Measurements from ENCODE around the gene APOBEC3B.
A peak's percentile ranks its signal among the peaks of the same experiment; 100 is the strongest.
"Not testable (repeated sequence)": the region's sequence is repeated elsewhere in the genome, so short reads cannot be mapped to it uniquely, and the experiment has no call there.

Gene APOBEC3B

GRCh38 chr22:38968801-38969200 lies 13.3 kb upstream of the APOBEC3B start:
- FAIRE-seq = no peak

GRCh38 chr22:38970551-38970950 lies 11.6 kb upstream of the APOBEC3B start:
- FAIRE-seq = no peak

- FAIRE-seq = no peak
Observed at GRCh38 chr22:38971202-38971601, 10.9 kb upstream of the APOBEC3B start.

DNA sequence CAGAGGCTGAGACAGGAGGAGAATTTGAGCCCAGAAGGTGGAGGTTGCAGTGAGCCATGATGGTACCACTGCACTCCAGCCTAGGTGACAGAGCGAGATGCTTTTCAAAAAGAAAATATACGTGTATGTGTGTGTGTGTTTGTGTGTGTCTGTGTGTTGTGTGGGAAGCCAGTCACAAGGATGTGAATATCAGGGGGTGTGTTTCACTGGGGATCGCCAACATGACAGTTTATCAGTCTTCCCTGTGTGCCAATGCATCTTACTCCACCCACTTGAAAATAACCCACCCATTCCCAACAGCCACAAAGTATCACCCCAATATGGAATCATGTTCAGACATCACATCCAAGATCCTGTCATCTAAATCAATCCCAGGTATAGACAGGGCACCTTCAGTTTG lies 10.4 kb upstream of the APOBEC3B start:
- no peak for FAIRE-seq

DNA sequence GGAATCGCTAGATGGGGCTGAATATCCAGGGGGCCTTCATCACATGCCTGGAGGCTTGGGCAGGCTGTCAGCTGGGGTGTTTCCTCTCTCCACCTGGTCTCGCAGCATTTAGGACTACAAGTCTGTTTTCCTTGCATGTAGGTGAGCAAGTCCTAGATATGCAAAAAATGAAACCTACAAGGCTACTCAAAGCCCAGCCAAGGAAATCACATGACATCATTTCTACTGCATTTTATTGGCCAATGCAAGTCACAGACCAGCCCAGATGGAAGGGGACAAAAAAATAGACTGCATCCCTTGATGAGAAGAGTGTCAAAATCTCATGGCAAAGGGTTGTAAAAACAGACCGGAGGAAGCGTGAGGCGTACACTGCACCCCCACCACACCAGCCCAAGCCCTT lies 9.6 kb upstream of the APOBEC3B start:
- FAIRE-seq = no peak

DNA sequence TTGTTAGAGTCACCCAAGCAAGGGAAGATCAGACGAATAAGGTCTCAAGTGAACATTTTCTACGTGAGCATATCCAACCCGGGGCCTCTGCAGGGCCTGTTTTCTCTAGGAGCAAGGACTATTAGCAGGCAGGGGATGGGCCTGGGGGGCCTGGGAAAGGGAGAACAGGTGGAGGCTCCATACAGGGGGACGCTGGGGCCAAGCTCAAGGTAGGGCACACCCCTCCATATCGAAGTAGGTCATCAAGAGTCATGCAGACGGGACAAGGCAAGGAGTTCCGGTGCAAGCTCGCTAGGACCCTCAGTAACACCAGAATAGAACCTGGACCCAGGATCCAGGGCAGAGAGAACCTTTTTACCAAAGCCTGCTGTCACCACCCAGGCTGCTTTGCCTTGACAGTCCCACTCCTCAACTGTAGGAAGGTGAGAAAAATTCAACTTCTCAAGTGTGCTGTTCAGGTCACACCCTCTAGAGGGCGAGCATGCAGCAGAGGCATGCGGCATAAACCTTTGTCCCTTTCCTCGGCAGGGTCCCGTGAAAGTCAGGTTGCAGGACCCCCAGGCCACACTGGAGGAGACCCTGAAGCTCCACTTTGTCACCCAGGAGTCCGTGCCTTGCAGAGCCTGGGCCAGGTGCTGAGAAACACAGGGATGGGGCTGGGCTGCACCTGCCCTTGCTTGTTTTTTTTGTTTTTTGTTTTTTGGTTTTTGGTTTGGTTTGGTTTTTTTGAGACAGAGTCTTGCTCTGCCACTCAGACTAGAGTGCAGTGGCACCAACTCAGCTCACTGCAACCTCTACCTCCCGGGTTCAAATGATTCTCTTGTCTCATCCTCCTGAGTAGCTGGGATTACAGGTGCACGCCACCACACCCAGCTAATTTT lies 8.6 kb upstream of the APOBEC3B start:
- FAIRE-seq = no peak

- no peak for FAIRE-seq
Observed at GRCh38 chr22:38974170-38974825, 7.8 kb upstream of the APOBEC3B start.

DNA sequence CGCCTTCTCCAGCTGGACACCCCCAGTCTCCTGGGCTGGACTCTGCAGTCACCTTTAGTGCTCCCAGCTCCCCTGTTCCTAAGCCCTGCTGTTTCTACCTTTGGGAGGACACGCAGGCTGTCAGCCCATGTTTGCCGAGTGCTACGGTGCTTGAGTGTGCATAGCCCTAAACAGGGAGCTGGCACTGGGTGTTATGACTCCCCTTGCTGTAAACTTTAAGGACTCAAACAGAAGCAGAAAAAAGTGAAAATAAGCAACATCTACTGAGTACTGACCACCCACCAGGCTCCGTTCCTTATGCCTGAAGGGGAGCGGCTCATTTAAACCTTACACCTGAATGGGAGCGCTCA lies 7.3 kb upstream of the APOBEC3B start:
- no peak for FAIRE-seq

- not testable (repeated sequence) for FAIRE-seq
Observed at GRCh38 chr22:38977289-38977688, 4.9 kb upstream of the APOBEC3B start.

DNA sequence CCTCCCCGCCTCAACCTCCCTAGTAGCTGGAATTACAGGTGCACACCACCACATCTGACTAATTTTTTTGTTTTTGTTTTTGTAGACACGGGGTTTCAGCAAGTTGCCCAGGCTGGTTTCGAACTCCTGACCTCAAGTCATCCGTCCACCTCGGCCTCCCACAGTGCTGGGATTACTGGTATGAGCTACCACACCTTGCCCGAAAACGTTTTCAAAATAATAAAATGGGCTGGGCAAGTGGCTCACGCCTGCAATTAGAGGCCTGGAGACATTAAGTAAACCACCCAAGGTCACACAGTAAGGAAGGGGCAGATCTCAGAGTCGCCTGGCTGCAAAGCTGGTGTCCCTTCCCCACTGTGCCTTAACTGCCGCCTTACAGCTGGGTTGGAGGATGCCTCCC lies 1.6 kb upstream of the APOBEC3B start:
- FAIRE-seq = not testable (repeated sequence)

DNA sequence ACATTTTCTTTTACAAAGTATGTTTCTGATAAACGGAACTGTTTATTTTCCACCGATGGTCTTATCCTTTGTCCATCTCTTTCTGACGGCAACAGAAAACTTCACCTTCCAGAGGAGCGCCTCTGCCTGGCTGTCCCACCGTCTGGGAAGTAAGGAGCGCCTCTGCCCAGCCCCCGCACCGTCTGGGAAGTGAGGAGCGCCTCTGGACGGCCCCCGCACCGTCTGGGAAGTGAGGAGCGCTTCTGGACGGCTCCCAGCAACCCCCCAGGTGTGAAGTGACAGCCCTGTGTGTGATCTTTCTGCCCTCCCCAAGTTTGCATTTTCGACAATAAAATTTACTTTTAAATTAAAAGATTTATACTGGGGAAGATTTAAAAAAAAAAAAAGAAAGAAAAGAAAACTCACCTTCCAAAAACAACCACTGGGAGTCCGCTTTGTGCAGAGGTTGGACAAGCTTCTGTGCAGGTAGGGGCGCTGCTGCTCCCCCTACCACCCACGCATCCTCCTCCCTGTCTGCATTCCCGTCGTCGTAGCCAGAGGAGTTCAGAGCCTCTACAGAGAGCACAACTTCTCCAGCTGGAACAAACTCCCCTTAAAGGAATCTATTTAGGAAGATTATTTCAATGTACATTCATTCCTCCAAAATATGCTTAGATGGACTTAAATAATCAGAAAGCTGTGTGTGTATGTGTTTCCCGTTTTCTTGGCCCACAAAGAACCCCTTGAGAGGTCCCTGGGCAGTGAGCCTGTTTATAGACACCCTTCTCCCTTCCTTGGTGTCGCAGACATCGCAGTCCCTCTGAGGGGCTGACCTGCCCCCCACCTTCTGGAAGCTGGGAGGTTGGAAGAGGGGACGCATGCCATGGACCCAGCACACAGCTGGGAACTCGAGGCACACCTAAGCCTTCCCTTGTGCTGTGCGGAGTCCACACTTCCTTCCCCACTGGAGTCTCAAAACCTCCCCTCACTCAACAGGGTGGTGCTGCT lies 849 bp upstream of the APOBEC3B start:
- no peak for FAIRE-seq

GRCh38 chr22:38984224-38984623 lies 2.1 kb downstream of the APOBEC3B start:
- FAIRE-seq = no peak

DNA sequence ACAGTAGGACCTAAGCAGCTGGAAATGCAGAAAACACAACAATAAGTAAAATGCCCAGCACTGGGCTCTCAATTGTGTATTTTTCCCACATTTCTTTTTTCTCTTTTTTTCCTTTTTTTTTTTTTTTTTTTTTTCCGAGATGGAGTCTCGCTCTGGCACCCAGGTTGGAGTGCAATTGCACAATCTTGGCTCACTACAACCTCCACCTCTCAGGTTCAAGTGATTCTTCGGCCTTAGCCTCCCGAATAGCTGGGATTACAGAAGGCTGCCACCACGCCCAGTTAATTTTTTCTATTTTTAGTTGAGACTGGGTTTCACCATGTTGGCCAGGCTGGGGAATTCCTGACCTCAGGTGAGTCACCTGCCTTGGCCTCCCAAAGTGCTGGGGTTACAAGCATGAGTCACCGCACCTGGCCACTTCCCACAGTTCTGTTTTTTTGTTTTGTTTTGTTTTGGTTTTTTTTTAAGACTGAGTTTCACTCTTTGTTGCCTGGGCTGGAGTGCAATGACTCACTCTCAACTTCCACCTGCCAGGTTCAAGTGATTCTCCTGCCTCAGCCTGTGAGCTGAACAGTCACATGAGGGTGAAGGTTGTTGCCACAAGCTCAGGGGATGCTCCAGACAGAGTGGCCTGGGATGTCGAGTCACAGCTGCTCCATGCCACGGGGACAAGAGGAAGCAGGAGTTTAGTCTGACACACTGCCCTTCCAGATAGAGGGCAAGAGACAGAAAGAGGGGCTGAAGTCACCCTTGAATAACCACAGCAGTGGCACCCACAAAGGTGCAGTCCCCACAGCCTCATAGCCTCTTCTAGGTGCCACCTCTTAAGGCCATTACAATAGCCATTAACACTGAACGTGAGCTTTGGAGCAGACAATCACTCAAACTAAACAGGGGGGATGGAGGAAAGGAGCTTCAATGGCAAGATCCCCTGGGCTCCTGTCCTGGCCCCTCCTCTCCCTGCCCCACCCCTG lies 2.9 kb downstream of the APOBEC3B start:
- not testable (repeated sequence) for FAIRE-seq

GRCh38 chr22:38986629-38987028 lies 4.5 kb downstream of the APOBEC3B start:
- FAIRE-seq = no peak

GRCh38 chr22:38987171-38987895 lies 5.2 kb downstream of the APOBEC3B start:
- no peak for FAIRE-seq

- no peak for FAIRE-seq
Observed at GRCh38 chr22:38989466-38989865, 7.3 kb downstream of the APOBEC3B start.

DNA sequence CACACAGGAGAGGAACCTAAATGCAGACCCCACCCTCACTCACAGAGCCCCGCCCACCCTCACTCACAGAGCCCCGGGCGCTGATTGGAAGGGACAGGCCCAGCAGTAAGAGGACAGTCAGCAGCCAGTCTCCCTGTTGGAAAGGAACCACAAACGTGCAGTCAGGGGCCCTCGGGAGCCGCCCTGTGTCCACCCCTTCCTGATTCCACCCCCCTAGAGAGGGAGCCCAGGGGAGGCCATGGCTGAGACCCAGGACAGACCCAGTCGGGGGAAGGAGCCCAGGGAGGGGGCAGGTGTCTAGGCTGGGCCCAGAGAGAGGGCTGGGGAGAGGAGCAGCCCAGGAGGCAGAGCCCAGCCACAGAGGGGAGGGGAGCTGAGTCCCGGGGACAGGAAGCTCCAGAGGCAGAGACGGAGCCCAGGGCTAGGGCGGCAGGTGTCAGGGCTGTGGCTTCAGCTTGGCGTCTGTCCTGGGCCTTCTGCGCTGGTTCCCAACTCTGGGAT lies 10.8 kb downstream of the APOBEC3B start:
- not testable (repeated sequence) for FAIRE-seq

DNA sequence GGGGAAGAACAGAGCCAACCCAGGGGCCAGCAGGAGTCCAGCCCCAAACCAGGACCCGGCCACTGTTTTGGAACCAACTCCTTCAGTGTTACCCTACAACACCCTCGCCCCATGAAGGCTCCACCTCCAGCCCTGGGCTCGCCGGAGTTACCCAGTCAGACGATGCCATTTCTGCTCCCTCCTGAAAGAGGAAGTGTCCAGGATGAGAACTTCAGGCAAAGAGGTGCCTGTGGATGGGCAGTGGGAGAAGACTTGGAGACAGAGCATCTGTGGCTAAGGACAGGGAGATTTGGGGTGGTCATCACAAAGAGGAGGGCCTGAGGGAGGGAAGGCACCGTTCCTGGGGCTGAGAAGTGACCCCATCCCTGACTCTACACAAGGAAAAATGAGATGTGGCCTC lies 14.0 kb downstream of the APOBEC3B start:
- FAIRE-seq = no peak

- FAIRE-seq = no peak
Observed at GRCh38 chr22:38997518-38997917, 15.4 kb downstream of the APOBEC3B start.

DNA sequence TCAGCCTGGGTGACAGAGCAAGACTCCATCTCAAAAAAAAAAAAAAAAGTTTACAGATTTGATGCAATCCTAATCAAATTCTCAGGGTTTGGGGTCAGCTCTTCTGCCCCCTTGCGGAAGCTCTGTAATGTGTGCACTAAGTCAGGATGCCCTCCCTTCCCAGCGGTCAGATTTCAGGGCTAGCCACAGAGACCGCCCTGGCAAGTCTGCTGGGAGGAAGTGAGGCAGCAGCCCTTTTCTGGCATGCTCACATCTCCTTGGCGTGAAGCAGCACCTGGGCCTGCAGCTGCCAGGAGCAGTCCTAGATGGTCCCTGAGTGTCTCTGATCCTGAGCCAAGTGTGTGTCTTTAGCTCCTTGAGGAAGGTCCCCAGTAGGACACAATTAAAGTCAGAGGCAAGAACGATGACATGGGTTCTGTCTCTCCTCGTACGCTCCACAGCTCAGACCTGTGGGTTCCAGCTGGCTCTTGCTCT lies 21.1 kb downstream of the APOBEC3B start:
- peak; percentile 31 for FAIRE-seq

DNA sequence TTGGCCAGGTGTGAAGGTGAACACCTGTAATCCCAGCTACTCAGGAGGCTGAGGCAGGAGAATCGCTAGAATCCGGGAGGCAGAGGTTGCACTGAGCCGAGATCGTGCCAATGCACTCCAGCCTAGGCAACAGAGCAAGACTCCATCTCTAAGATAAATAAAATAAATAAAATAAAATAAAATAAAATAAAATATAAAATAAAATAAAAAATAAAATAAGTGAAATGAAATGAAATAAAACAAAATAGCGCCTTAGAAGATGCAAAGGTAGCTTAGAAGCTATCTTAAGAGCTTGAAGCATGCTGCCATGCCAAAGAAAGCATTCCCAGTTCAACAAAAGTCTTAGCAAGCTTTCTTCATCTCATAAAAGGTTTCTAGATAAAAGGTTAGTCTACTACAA lies 25.0 kb downstream of the APOBEC3B start:
- FAIRE-seq = no peak
